Upper lobe of left lung (tissue), 6 donors: ENCODE data around the gene DLK1. TPM values are rescaled to one million over a fixed set of nuclear protein-coding genes. Genes with fewer than 3 reads are reported as not detected.

Experiments
- ATAC-seq, 2 donors: fragments of 200-7000 bp; cut with Tn5 transposase; one replicate each; pipeline ENCODE4 v1.9.1; 2022; ENCODE audit warnings: mild to moderate bottlenecking in 2 of 2, moderate library complexity in 2 of 2; ENCODE audit not compliant: low FRiP score in 2 of 2
- DNase-seq, 2 donors: peaks; one replicate each; pipeline ENCODE4 v3.0.0-alpha.2; 2019 to 2020
- H3K27ac ChIP-seq, 4 donors: fragments of 200-600 bp; sonication (generic); one replicate each; pipeline ENCODE4 v1.5.1; 2016 to 2019
- H3K27me3 ChIP-seq, 4 donors: fragments of 200-600 bp; sonication (generic); one replicate each; pipeline ENCODE4 v1.5.1; 2017 to 2019
- H3K36me3 ChIP-seq, 4 donors: fragments of 200-600 bp; sonication (generic); one replicate each; pipeline ENCODE4 v1.5.1; 2016 to 2019
- H3K4me1 ChIP-seq, 4 donors: fragments of 200-600 bp; sonication (generic); one replicate each; pipeline ENCODE4 v1.5.1; 2018 to 2019
- H3K4me3 ChIP-seq, 4 donors: fragments of 200-600 bp; sonication (generic); one replicate each; pipeline ENCODE4 v1.5.1; 2017 to 2019; ENCODE audit warnings: mild to moderate bottlenecking in 2 of 4, moderate library complexity in 1 of 4
- H3K9me3 ChIP-seq, 4 donors: fragments of 200-600 bp; sonication (generic); one replicate each; pipeline ENCODE4 v1.5.1; 2018 to 2019
- EP300 ChIP-seq, 4 donors: sonication (generic); formaldehyde crosslinking; IDR thresholded peaks; one replicate each; pipeline ENCODE4 v1.5.1; 2017; ENCODE audit warnings: antibody characterized with exemption in 4 of 4, control low read depth in 2 of 4
- POLR2A ChIP-seq, 4 donors: fragments of 450-650 bp; IDR thresholded peaks; one replicate each; pipeline ENCODE4 v1.5.1; 2016 to 2017; ENCODE audit warnings: antibody characterized with exemption in 4 of 4, mild to moderate bottlenecking in 2 of 4
- POLR2AphosphoS5 ChIP-seq, 2 donors: sonication (generic); formaldehyde crosslinking; IDR thresholded peaks; one replicate each; pipeline ENCODE4 v1.5.1; 2017; ENCODE audit warnings: antibody characterized with exemption in 2 of 2
- WGBS, 2 donors: methylation state at CpG; one replicate each; pipeline ENCODE4 v1.1.5; 2017 to 2018; 5-methylcytosine and 5-hydroxymethylcytosine counted together
- total RNA-seq, 6 donors: library from RNA; depleted of rRNA in 4 of 6; stranded (reverse); fragments of >200 nt in 4 of 6; gene quantifications; one replicate each; pipeline versions ENCODE4 v1.1.0 to v1.2.1, GENCODE V29; 2016 to 2021
- TF ChIP-seq, protein P1 (sequence below), 6 experiments: fragments of 450-650 bp in 4 of 6; fragments of 200-600 bp in 2 of 6; sonication (generic) in 2 of 6; IDR thresholded peaks; one replicate each; pipeline ENCODE4 v1.5.1; 2016 to 2019; ENCODE audit warnings: antibody characterized with exemption in 6 of 6
- donor health status: DM: no; HTN: no; CAD: no; lungs with moderate emphysema.
- donor health status: DM: no; HTN: yes; CAD: no; lungs with severe emphysema.

DLK1 gene
- total RNA-seq, 6 donors from 2014 or later = 1.7 to 1.8 TPM; not detected in 4

DNA sequence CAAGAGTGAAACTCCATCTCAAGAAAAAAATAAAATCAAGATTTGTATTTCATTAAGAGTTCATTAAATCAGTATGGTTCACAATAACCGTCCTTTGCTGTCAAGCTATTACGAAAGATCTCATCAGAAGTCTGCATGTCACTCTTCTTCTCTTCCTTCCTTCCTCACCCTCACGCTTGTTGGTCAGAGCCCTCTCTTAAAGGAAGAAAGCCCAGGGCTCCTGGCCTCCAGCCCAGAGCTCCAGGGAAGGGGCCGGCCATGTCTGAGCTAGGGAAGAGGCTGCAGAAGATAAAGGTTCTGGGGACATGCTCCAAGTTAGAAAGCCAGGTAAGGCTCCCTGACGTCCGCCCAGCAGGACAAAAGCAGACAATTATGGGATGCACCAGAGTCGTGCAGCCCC, 43.1 kb upstream of the DLK1 start:
- Histone ChIP-seq H3K9me3 (no peaks in the 10 kb centered on the region), H3K27ac (no peak overlapping the region), H3K27me3 (no peaks in the 10 kb centered on the region), H3K36me3 (no peaks in the 10 kb centered on the region), H3K4me3 (no peak overlapping the region), H3K4me1 (peaks cover 0 to 8% (median 3%) of the 10 kb centered on the region in 4 donors)
- ATAC-seq = no peak
- DNase-seq = no peak
- TF ChIP-seq, protein P1, sequence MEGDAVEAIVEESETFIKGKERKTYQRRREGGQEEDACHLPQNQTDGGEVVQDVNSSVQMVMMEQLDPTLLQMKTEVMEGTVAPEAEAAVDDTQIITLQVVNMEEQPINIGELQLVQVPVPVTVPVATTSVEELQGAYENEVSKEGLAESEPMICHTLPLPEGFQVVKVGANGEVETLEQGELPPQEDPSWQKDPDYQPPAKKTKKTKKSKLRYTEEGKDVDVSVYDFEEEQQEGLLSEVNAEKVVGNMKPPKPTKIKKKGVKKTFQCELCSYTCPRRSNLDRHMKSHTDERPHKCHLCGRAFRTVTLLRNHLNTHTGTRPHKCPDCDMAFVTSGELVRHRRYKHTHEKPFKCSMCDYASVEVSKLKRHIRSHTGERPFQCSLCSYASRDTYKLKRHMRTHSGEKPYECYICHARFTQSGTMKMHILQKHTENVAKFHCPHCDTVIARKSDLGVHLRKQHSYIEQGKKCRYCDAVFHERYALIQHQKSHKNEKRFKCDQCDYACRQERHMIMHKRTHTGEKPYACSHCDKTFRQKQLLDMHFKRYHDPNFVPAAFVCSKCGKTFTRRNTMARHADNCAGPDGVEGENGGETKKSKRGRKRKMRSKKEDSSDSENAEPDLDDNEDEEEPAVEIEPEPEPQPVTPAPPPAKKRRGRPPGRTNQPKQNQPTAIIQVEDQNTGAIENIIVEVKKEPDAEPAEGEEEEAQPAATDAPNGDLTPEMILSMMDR (IDR thresholded peaks at IDR 0.05) = no peak
- TF ChIP-seq EP300 (IDR thresholded peaks at IDR 0.05) = no peak
- no peak for TF ChIP-seq POLR2A (IDR thresholded peaks at IDR 0.05)
- no peak for TF ChIP-seq POLR2AphosphoS5 (IDR thresholded peaks at IDR 0.05)
- WGBS, 2 donors = 34 to 43% methylated on average over 7 of the region's 7 CpGs

DNA sequence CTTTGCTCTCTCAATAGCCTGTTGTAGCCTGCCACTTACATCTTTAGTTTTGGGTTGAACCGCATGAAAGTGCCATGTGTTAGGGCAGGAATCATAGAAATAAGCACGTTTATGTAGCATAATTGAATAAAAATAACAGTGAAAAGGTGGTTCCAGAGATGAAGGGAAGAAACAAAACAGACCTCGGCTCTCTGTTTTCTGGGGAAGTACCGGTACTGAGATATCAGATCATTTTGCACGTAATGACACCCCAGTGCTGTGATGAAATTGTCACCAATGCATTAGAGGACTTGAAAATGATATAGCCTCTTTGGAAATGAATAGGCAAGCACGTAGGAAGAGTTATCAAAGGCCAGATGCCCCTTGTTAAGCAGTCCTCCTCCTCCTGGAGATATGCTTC, 42.5 kb upstream of the DLK1 start:
- no peaks in the 10 kb centered on the region for H3K27me3 ChIP-seq
- no peaks in the 10 kb centered on the region for H3K36me3 ChIP-seq
- 58 to 60% methylated on average over 6 of the region's 6 CpGs for WGBS, 2 donors
- no peak overlapping the region for H3K4me3 ChIP-seq
- DNase-seq = no peak
- TF ChIP-seq, protein P1 (IDR thresholded peaks at IDR 0.05) = no peak
- TF ChIP-seq EP300 (IDR thresholded peaks at IDR 0.05) = no peak
- no peak for TF ChIP-seq POLR2AphosphoS5 (IDR thresholded peaks at IDR 0.05)
- no peak for TF ChIP-seq POLR2A (IDR thresholded peaks at IDR 0.05)
- no peaks in the 10 kb centered on the region for H3K9me3 ChIP-seq
- peaks cover 0 to 8% (median 3%) of the 10 kb centered on the region in 4 donors for H3K4me1 ChIP-seq
- no peak for ATAC-seq
- H3K27ac ChIP-seq = no peak overlapping the region

DNA sequence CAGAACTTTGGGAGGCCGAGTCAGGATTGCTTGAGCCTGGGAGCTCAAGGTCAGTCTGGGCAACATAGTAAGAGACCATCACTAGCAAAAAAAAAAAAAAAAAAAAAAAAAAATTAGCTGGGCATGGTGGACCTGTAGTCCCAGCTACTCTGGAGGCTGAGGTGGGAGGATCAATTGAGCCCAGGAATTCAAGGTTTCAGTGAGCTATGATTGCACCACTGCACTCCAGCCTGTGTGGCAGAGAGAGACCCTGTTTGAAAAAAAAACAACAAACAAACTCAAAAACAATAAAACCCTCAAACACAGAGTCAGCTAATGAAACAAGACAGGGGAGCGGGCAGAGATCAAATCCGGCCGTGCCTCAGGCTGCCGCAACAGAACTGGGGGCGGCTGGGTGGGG, 41.7 kb upstream of the DLK1 start:
- Histone ChIP-seq H3K27ac (no peak overlapping the region), H3K27me3 (no peaks in the 10 kb centered on the region), H3K4me1 (peaks cover 0 to 8% (median 3%) of the 10 kb centered on the region in 4 donors), H3K9me3 (no peaks in the 10 kb centered on the region), H3K36me3 (no peaks in the 10 kb centered on the region), H3K4me3 (no peak overlapping the region)
- no peak for ATAC-seq
- 81 to 82% methylated on average over 6 of the region's 6 CpGs for WGBS, 2 donors
- DNase-seq = no peak
- TF ChIP-seq POLR2AphosphoS5 (IDR thresholded peaks at IDR 0.05) (no peak), POLR2A (IDR thresholded peaks at IDR 0.05) (no peak), EP300 (IDR thresholded peaks at IDR 0.05) (no peak)
- TF ChIP-seq, protein P1 (IDR thresholded peaks at IDR 0.05) = no peak

DNA sequence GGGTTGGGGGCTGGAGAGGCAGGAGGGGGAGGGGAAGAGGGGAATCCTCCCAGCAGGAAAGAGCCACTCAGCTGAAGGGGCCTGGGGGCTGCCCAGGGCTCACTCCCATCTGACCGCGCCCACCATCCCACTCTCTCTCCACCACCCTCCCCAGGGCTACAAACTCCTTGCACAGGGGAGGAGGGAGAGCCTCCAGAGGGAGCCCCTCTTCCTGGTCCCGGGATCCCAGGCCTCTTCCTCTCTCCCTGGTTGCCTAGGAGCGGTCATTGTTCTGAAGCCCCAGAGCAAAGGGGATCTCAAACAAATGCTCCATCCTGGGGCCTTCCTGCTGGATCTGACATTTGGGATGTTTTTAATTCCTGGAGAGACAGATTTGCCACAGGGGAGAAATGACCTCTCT, 39.8 kb upstream of the DLK1 start:
- Histone ChIP-seq H3K27me3 (no peaks in the 10 kb centered on the region), H3K4me3 (no peak overlapping the region), H3K27ac (no peak overlapping the region), H3K4me1 (no peaks in the 10 kb centered on the region), H3K36me3 (no peaks in the 10 kb centered on the region), H3K9me3 (no peaks in the 10 kb centered on the region)
- TF ChIP-seq POLR2A (IDR thresholded peaks at IDR 0.05) = no peak
- TF ChIP-seq, protein P1 (IDR thresholded peaks at IDR 0.05) = no peak
- TF ChIP-seq EP300 (IDR thresholded peaks at IDR 0.05) = no peak
- no peak for TF ChIP-seq POLR2AphosphoS5 (IDR thresholded peaks at IDR 0.05)
- WGBS, 2 donors = 59 to 75% methylated on average over 2 to 4 of the region's 4 CpGs
- no peak for DNase-seq
- ATAC-seq = no peak

DNA sequence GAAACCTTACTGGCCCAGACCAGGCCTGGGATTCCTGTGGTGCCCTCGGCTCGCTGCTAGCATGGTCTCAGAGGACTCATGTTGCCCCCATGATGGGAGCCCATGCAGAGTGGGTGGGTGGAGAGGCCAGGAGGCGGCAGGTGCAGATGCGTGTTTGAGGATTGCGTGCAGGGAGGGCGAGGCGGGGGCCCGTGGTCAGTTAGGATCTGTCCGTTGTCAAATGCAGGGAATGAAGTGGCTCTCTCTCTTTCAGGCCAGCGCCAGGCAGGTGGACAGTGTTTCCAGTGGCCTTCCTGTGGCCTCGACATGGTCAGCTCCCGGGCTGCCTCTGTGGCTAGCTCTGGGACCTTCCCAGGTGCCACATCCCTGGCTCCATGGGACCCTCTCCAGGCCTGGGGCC, 39.3 kb upstream of the DLK1 start:
- no peaks in the 10 kb centered on the region for H3K36me3 ChIP-seq
- H3K27me3 ChIP-seq = no peaks in the 10 kb centered on the region
- H3K4me1 ChIP-seq = no peaks in the 10 kb centered on the region
- 86 to 97% methylated on average over 10 to 12 of the region's 12 CpGs for WGBS, 2 donors
- no peak for DNase-seq
- no peak overlapping the region for H3K27ac ChIP-seq
- H3K4me3 ChIP-seq = no peak overlapping the region
- TF ChIP-seq POLR2A (IDR thresholded peaks at IDR 0.05) (no peak), EP300 (IDR thresholded peaks at IDR 0.05) (no peak), POLR2AphosphoS5 (IDR thresholded peaks at IDR 0.05) (no peak)
- TF ChIP-seq, protein P1 (IDR thresholded peaks at IDR 0.05) = no peak
- no peaks in the 10 kb centered on the region for H3K9me3 ChIP-seq
- ATAC-seq = no peak
